HepG2 (cell line): ENCODE results near the gene SMIM14. TPM values are rescaled to one million over a fixed set of nuclear protein-coding genes. Genes with fewer than 3 reads are reported as not detected.
A peak's percentile ranks its signal among the peaks of the same experiment; 100 is the strongest.

Experiments used
- ARID4A ChIP-seq: sonication (generic); formaldehyde crosslinking; IDR thresholded peaks from 2 replicates; pipeline ENCODE4 v1.5.0; 2020; ENCODE audit warnings: mild to moderate bottlenecking, missing genetic modification reagents, borderline replicate concordance
- ARID5B ChIP-seq: IDR thresholded peaks from 2 replicates; pipeline ENCODE4 v1.4.0; 2020; ENCODE audit warnings: mild to moderate bottlenecking, missing genetic modification reagents
- EEA1 ChIP-seq: sonication (generic); formaldehyde crosslinking; IDR thresholded peaks from 2 replicates; pipeline ENCODE4 v1.5.1; 2020; ENCODE audit warnings: mild to moderate bottlenecking, missing genetic modification reagents, borderline replicate concordance
- ETS1 ChIP-seq: sonication (generic); formaldehyde crosslinking; IDR thresholded peaks from 2 replicates; pipeline ENCODE4 v1.4.0; 2020; ENCODE audit warnings: missing genetic modification reagents
- HBP1 ChIP-seq: IDR thresholded peaks from 2 replicates; pipeline ENCODE4 v1.6.1; 2016; ENCODE audit warnings: low read depth, control low read depth
- HOMEZ ChIP-seq: IDR thresholded peaks from 2 replicates; pipeline ENCODE4 v1.6.1; 2016; ENCODE audit warnings: low read depth
- NCOR1 ChIP-seq: fragments of 200-600 bp; sonication (generic); IDR thresholded peaks from 2 replicates; pipeline ENCODE4 v1.7.0; 2017; ENCODE audit warnings: antibody characterized with exemption, low read length, borderline replicate concordance
- REPIN1 ChIP-seq: sonication (generic); formaldehyde crosslinking; IDR thresholded peaks from 2 replicates; pipeline ENCODE4 v1.8.0; 2022; ENCODE audit warnings: missing genetic modification reagents, low read depth, mild to moderate bottlenecking, borderline replicate concordance
- XBP1 ChIP-seq: sonication (generic); formaldehyde crosslinking; IDR thresholded peaks from 2 replicates; pipeline ENCODE4 v1.5.0; 2020; ENCODE audit warnings: missing genetic modification reagents
- ZNF121 ChIP-seq: sonication (generic); formaldehyde crosslinking; IDR thresholded peaks from 2 replicates; pipeline ENCODE4 v1.5.0; 2020; ENCODE audit warnings: mild to moderate bottlenecking, missing genetic modification reagents
- ZNF264 ChIP-seq: sonication (generic); formaldehyde crosslinking; IDR thresholded peaks from 2 replicates; pipeline ENCODE4 v1.4.0; 2020; ENCODE audit warnings: missing genetic modification reagents
- ZNF362 ChIP-seq: sonication (generic); formaldehyde crosslinking; IDR thresholded peaks from 2 replicates; pipeline ENCODE4 v1.4.0; 2020; ENCODE audit warnings: missing genetic modification reagents, mild to moderate bottlenecking, borderline replicate concordance
- ZNF567 ChIP-seq: sonication (generic); formaldehyde crosslinking; IDR thresholded peaks from 2 replicates; pipeline ENCODE4 v1.8.1; 2023; ENCODE audit warnings: mild to moderate bottlenecking, missing genetic modification reagents, borderline replicate concordance
- polyA plus RNA-seq, 8 experiments: library from polyadenylated mRNA; depleted of rRNA in 3 of 8; stranded (reverse) in 7 of 8; unstranded in 1 of 8; fragments of >200 nt; fragmentation: Illumina TruSeq in 4 of 8; extraction: Trizol in 4 of 8; gene quantifications; 2 replicates each; pipeline versions ENCODE4 v1.2.1 to v1.2.3, GENCODE V29; 2011 to 2016; ENCODE audit warnings: low read depth in 4 of 8, missing spikeins in 1 of 8, mixed read lengths in 1 of 8; ENCODE audit not compliant: insufficient read depth in 1 of 8
- total RNA-seq, 5 experiments: library from RNA; depleted of rRNA; stranded (reverse); fragments of >200 nt; fragmentation: Illumina TruSeq; extraction: Trizol; gene quantifications; 2 replicates each; pipeline ENCODE4 v1.2.3, GENCODE V29; 2016; ENCODE audit warnings: low read depth in 1 of 5

Gene SMIM14
- total and polyA plus RNA-seq, 2 of the 13 experiments (the other 11 are each of a cell fraction or from before 2014, with no cell fraction given) = 16.3 to 28.1 TPM

GRCh38 chr4:39642885-39643552, 4.4 kb upstream of the SMIM14 start (continued):
- no peak for TF ChIP-seq NCOR1
- no peak for TF ChIP-seq ETS1
- TF ChIP-seq ARID4A = no peak
- no peak for TF ChIP-seq HOMEZ (CRISPR knock-in tag)
- TF ChIP-seq ZNF121 (CRISPR knock-in tag) = peak; percentile 97
- TF ChIP-seq ZNF362 = peak; percentile 85
- no peak for TF ChIP-seq ZNF567 (CRISPR knock-in tag)
- TF ChIP-seq EEA1 (CRISPR knock-in tag) = no peak
- no peak for TF ChIP-seq ZNF264 (CRISPR knock-in tag)
- no peak for TF ChIP-seq XBP1 (CRISPR knock-in tag)
- TF ChIP-seq HBP1 = no peak
- peak; percentile 59 for TF ChIP-seq ARID5B (CRISPR knock-in tag)
- no peak for TF ChIP-seq REPIN1 (CRISPR knock-in tag)
